Effector memory CD4-positive, alpha-beta T cell (primary cell): ENCODE data around the gene CD52.

Experiments
- DNase-seq, 3 donors: peaks; one replicate each; pipeline ENCODE4 v3.0.0-alpha.2; 2020
- H3K27ac ChIP-seq: 2 replicates; pipeline ENCODE4 v1.7.0; 2013; ENCODE audit warnings: mild to moderate bottlenecking, low read length, moderate library complexity; ENCODE audit not compliant: insufficient read depth, poor library complexity, severe bottlenecking
- H3K27me3 ChIP-seq: replicated peaks from 2 replicates; pipeline ENCODE4 v1.7.0; 2013; ENCODE audit warnings: mild to moderate bottlenecking, low read length; ENCODE audit not compliant: insufficient read depth, control insufficient read depth, poor library complexity, severe bottlenecking
- H3K36me3 ChIP-seq: 2 replicates; pipeline ENCODE4 v1.7.0; 2013; ENCODE audit warnings: mild to moderate bottlenecking, low read length, moderate library complexity; ENCODE audit not compliant: control insufficient read depth, insufficient read depth
- H3K4me1 ChIP-seq: 2 replicates; pipeline ENCODE4 v1.7.0; 2013; ENCODE audit warnings: low read length, mild to moderate bottlenecking; ENCODE audit not compliant: control insufficient read depth, insufficient read depth, poor library complexity, severe bottlenecking
- H3K4me3 ChIP-seq: 2 replicates; pipeline ENCODE4 v1.7.0; 2013; ENCODE audit warnings: low read length, low read depth, mild to moderate bottlenecking; ENCODE audit not compliant: insufficient read depth, poor library complexity, severe bottlenecking
- H3K9me3 ChIP-seq: 2 replicates; pipeline ENCODE4 v1.7.0; 2013; ENCODE audit warnings: mild to moderate bottlenecking, low read length, moderate library complexity; ENCODE audit not compliant: control insufficient read depth
- total RNA-seq, 3 donors: gene quantifications; one replicate each; lab custom pipeline; 2026; lab: John Stamatoyannopoulos, UW

Gene CD52, protein sequence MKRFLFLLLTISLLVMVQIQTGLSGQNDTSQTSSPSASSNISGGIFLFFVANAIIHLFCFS
- total RNA-seq, result 271 to 389 (median 289) reads per million in 3 donors

DNA sequence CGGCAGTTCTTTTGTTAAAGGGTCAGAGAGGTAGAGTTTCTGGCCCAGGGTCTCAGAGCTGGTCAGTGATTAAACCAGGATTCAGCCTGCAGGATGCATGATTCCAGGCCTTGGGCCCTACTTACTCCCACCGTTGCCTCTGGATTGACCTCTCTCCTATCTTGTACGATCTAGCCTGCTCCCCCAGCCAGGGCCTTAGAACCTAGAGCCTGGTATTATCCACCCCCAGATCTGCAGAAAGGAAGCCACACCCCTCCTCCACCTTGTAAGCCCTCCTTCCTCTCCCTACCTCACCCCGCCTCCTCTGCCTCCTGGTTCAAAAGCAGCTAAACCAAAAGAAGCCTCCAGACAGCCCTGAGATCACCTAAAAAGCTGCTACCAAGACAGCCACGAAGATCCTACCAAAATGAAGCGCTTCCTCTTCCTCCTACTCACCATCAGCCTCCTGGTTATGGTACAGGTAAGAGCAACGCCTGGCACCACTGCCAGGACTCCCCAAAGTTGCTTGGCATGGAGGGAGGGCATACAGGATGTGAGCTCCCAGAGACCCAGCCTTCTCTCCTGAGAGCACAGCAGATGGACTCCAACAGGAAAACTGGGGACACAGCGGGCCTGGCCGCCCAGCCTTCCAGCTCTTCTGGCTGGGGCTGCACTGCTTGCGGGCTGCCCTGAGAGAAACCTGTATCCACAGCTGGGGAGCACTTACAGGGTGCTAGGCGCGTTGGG is at the start of gene CD52:
TSS of gene CD52 (plus strand) at position 347 of the 726 bp plus-strand sequence. CDS start at position 407, 60 bp downstream.
- H3K27me3 ChIP-seq, result no peaks in the 10 kb centered on the region
- peak; percentile 38 to 67 (median 61) for DNase-seq
- peak within 1 kb of the TSS; percentile 74 for H3K27ac ChIP-seq
- H3K36me3 ChIP-seq, result peaks cover 27% of the 10 kb centered on the region
- H3K4me1 ChIP-seq, result peaks cover 63% of the 10 kb centered on the region
- peak within 1 kb of the TSS; percentile 73 for H3K4me3 ChIP-seq
- H3K9me3 ChIP-seq, result no peaks in the 10 kb centered on the region

GRCh38 chr1:26268290-26269197 is 49.2 kb upstream of the CD52 start:
- H3K36me3 ChIP-seq, result peaks cover 32% of the 10 kb centered on the region

GRCh38 chr1:26269198-26269550 is 48.6 kb upstream of the CD52 start:
- H3K27ac ChIP-seq, result no peak overlapping the region
- H3K4me3 ChIP-seq, result no peak overlapping the region
- peaks cover 27% of the 10 kb centered on the region for H3K36me3 ChIP-seq
- no peak for DNase-seq
- H3K9me3 ChIP-seq, result no peaks in the 10 kb centered on the region
- no peaks in the 10 kb centered on the region for H3K4me1 ChIP-seq
- no peaks in the 10 kb centered on the region for H3K27me3 ChIP-seq

More at GRCh38 chr1:26268290-26269197, 49.2 kb upstream of the CD52 start:
- no peak overlapping the region for H3K4me3 ChIP-seq
- no peak overlapping the region for H3K27ac ChIP-seq
- H3K9me3 ChIP-seq, result no peaks in the 10 kb centered on the region
- H3K27me3 ChIP-seq, result no peaks in the 10 kb centered on the region
- H3K4me1 ChIP-seq, result no peaks in the 10 kb centered on the region
- DNase-seq, result no peak

DNA sequence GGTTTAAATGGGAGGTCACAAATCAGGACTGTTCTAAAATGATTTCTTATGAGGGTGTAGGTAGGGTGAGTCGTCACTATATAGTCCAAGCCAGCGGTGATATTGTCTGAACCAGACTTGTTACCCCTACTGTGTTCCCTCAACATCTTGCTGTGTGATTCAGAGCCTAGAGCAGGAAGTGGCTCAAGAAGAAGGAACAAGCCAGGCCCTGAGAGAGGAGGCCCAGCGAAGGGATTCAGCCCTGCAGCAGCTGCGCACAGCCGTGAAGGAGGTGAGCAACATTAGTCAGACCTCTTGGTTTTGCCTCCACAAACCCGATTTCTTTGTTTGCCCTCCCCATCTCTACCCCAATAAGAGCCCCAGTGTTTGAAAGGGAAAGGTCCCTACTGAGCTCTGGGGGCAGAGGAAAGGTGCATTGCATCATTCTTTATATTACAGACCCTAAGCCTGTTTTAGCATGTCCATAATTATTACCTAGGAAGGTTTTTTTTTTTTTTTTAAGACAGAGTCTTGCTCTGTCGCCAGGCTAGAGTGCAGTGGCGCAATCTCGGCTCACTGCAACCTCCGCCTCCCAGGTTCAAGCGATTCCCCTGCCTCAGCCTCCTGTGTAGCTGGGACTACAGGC is 42.8 kb upstream of the CD52 start:
- H3K36me3 ChIP-seq, result peaks cover 24% of the 10 kb centered on the region
- DNase-seq, result no peak
- peaks cover 44% of the 10 kb centered on the region for H3K4me1 ChIP-seq
- no peak overlapping the region for H3K27ac ChIP-seq
- no peaks in the 10 kb centered on the region for H3K9me3 ChIP-seq
- H3K4me3 ChIP-seq, result no peak overlapping the region
- no peaks in the 10 kb centered on the region for H3K27me3 ChIP-seq

- peak overlapping the region; percentile 94 for H3K27ac ChIP-seq
- H3K4me1 ChIP-seq, result peaks cover 50% of the 10 kb centered on the region
- no peak overlapping the region for H3K4me3 ChIP-seq
- peak; percentile 65 to 75 (median 72) for DNase-seq
- peaks cover 19% of the 10 kb centered on the region for H3K36me3 ChIP-seq
- no peaks in the 10 kb centered on the region for H3K27me3 ChIP-seq
- no peaks in the 10 kb centered on the region for H3K9me3 ChIP-seq
Observed at GRCh38 chr1:26275580-26276431, 42.0 kb upstream of the CD52 start.

- Histone ChIP-seq H3K9me3 (no peaks in the 10 kb centered on the region), H3K27me3 (no peaks in the 10 kb centered on the region), H3K4me3 (peak overlapping the region; percentile 2), H3K4me1 (peaks cover 56% of the 10 kb centered on the region), H3K27ac (peak overlapping the region; percentile 94), H3K36me3 (peaks cover 20% of the 10 kb centered on the region)
- no peak for DNase-seq
Observed at GRCh38 chr1:26276432-26276838, 41.3 kb upstream of the CD52 start.

GRCh38 chr1:26277261-26277661 is 40.5 kb upstream of the CD52 start:
- peak overlapping the region; percentile 94 for H3K27ac ChIP-seq
- H3K36me3 ChIP-seq, result peaks cover 15% of the 10 kb centered on the region
- H3K27me3 ChIP-seq, result no peaks in the 10 kb centered on the region
- peaks cover 64% of the 10 kb centered on the region for H3K4me1 ChIP-seq
- no peak for DNase-seq
- H3K9me3 ChIP-seq, result no peaks in the 10 kb centered on the region
- peak overlapping the region; percentile 2 for H3K4me3 ChIP-seq

- Histone ChIP-seq H3K27me3 (no peaks in the 10 kb centered on the region), H3K4me1 (peaks cover 68% of the 10 kb centered on the region), H3K27ac (peak overlapping the region; percentile 94), H3K9me3 (no peaks in the 10 kb centered on the region), H3K36me3 (peaks cover 15% of the 10 kb centered on the region), H3K4me3 (no peak overlapping the region)
- no peak for DNase-seq
Observed at GRCh38 chr1:26277719-26278118, 40.0 kb upstream of the CD52 start.

DNA sequence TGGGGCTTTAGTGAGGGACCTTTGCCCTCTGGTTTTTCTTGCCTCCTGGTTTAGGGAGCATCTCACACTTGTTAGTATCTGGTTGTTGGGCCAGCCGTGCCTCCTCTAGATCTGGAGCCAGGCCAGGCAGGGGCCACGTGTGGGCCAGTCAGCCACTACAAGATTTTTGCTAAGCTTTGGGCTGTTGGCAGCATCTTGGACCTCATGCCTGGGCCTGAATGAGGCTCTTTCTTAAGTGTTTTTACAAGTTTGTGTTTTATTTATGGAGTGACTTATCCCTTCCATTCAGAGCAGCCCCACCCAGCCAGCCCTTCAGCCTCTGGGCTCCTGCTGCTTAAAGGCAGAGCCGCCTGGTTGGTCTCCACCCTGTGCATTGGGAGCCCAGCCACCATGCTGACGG is 39.5 kb upstream of the CD52 start:
- Histone ChIP-seq H3K4me3 (no peak overlapping the region), H3K36me3 (peaks cover 15% of the 10 kb centered on the region), H3K4me1 (peaks cover 74% of the 10 kb centered on the region), H3K9me3 (no peaks in the 10 kb centered on the region), H3K27me3 (no peaks in the 10 kb centered on the region), H3K27ac (peak overlapping the region; percentile 94)
- no peak for DNase-seq
